ENCODE data around the gene ACAN.

The ACAN gene

GRCh38 chr15:88790486-88790885, 12.8 kb upstream of the ACAN start:
- 97% methylated on average over 7 of the region's 7 CpGs for WGBS (ENCODE audit: insufficient coverage)
- ChIA-PET POLR2A (no interaction called here), CTCF (no interaction called here)
- no peaks in the 10 kb centered on the region for H3K36me3 ChIP-seq (ENCODE audit: control insufficient read depth in 4 of 4, insufficient read depth in 4 of 4, low read length in 3 of 4)
- H3K27ac ChIP-seq (ENCODE audit: insufficient read depth in 1 of 2, low read depth in 1 of 2, low read length in 2 of 2, poor library complexity in 1 of 2, severe bottlenecking in 2 of 2) = no peak overlapping the region
- peaks cover 0 to 2% (median 0%) of the 10 kb centered on the region in 5 experiments for H3K9me3 ChIP-seq (ENCODE audit: control extremely low read depth in 1 of 5, control insufficient read depth in 4 of 5, insufficient read depth in 2 of 5, low read depth in 1 of 5, low read length in 4 of 5)
- peaks cover 0 to 2% (median 0%) of the 10 kb centered on the region in 4 experiments for H3K4me1 ChIP-seq (ENCODE audit: control extremely low read depth in 1 of 4, control insufficient read depth in 4 of 4, insufficient read depth in 4 of 4, low read length in 3 of 4)
- DNase-seq = no peak
- H3K4me3 ChIP-seq (ENCODE audit: control insufficient read depth in 1 of 7, extremely low read depth in 1 of 7, insufficient read depth in 4 of 7, low read depth in 2 of 7, low read length in 6 of 7) = no peak overlapping the region
- peaks cover 6 to 44% (median 25%) of the 10 kb centered on the region in 5 experiments for H3K27me3 ChIP-seq (replicated peaks in 2 of 5; ENCODE audit: control insufficient read depth in 4 of 5, insufficient read depth in 5 of 5, low read length in 4 of 5)

DNA sequence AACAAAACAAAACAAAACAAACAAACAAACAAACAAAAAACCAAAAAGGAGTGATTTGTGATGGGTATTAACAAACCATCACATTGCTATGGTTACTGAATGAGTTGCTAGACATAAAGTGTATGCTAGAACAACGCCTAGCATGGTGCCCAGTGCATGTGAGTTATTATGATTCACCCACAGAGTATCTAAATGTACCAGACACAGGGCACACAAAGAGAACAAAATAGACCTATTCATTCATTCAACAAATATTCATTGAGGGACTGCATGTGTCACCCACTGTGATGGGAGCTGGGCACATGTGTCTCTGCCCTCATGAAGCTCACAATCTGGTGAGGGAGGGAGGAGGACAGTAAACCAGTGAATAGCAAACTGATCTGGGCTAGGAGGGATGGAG, 11.6 kb upstream of the ACAN start:
- POLR2A ChIA-PET = no interaction called here
- Histone ChIP-seq H3K27me3 (replicated peaks in 2 of 5; ENCODE audit: control insufficient read depth in 4 of 5, insufficient read depth in 5 of 5, low read length in 4 of 5) (peaks cover 6 to 52% (median 31%) of the 10 kb centered on the region in 5 experiments), H3K9me3 (ENCODE audit: control extremely low read depth in 1 of 5, control insufficient read depth in 4 of 5, insufficient read depth in 2 of 5, low read depth in 1 of 5, low read length in 4 of 5) (peaks cover 0 to 2% (median 0%) of the 10 kb centered on the region in 5 experiments), H3K4me3 (ENCODE audit: control insufficient read depth in 1 of 7, extremely low read depth in 1 of 7, insufficient read depth in 4 of 7, low read depth in 2 of 7, low read length in 6 of 7) (no peak overlapping the region), H3K27ac (ENCODE audit: insufficient read depth in 1 of 2, low read depth in 1 of 2, low read length in 2 of 2, poor library complexity in 1 of 2, severe bottlenecking in 2 of 2) (no peak overlapping the region), H3K36me3 (ENCODE audit: control insufficient read depth in 4 of 4, insufficient read depth in 4 of 4, low read length in 3 of 4) (no peaks in the 10 kb centered on the region), H3K4me1 (ENCODE audit: control extremely low read depth in 1 of 4, control insufficient read depth in 4 of 4, insufficient read depth in 4 of 4, low read length in 3 of 4) (peaks cover 0 to 2% (median 0%) of the 10 kb centered on the region in 4 experiments)
- 80% methylated on average over 1 of the region's 1 CpG for WGBS (ENCODE audit: insufficient coverage)
- DNase-seq = no peak
- CTCF ChIA-PET = no interaction called here

- ChIA-PET CTCF (no interaction called here), POLR2A (no interaction called here)
- H3K4me3 ChIP-seq (ENCODE audit: control insufficient read depth in 1 of 7, extremely low read depth in 1 of 7, insufficient read depth in 4 of 7, low read depth in 2 of 7, low read length in 6 of 7) = no peak overlapping the region
- peaks cover 0 to 2% (median 0%) of the 10 kb centered on the region in 4 experiments for H3K4me1 ChIP-seq (ENCODE audit: control extremely low read depth in 1 of 4, control insufficient read depth in 4 of 4, insufficient read depth in 4 of 4, low read length in 3 of 4)
- H3K27ac ChIP-seq (ENCODE audit: insufficient read depth in 1 of 2, low read depth in 1 of 2, low read length in 2 of 2, poor library complexity in 1 of 2, severe bottlenecking in 2 of 2) = no peak overlapping the region
- DNase-seq = no peak
- peaks cover 0 to 2% (median 0%) of the 10 kb centered on the region in 5 experiments for H3K9me3 ChIP-seq (ENCODE audit: control extremely low read depth in 1 of 5, control insufficient read depth in 4 of 5, insufficient read depth in 2 of 5, low read depth in 1 of 5, low read length in 4 of 5)
- H3K36me3 ChIP-seq (ENCODE audit: control insufficient read depth in 4 of 4, insufficient read depth in 4 of 4, low read length in 3 of 4) = no peaks in the 10 kb centered on the region
- peaks cover 10 to 57% (median 31%) of the 10 kb centered on the region in 5 experiments for H3K27me3 ChIP-seq (replicated peaks in 2 of 5; ENCODE audit: control insufficient read depth in 4 of 5, insufficient read depth in 5 of 5, low read length in 4 of 5)
- 35% methylated on average over 14 of the region's 22 CpGs for WGBS (ENCODE audit: insufficient coverage)
These were observed 10.6 kb upstream of the ACAN start for GRCh38 chr15:88792342-88793282.

DNA sequence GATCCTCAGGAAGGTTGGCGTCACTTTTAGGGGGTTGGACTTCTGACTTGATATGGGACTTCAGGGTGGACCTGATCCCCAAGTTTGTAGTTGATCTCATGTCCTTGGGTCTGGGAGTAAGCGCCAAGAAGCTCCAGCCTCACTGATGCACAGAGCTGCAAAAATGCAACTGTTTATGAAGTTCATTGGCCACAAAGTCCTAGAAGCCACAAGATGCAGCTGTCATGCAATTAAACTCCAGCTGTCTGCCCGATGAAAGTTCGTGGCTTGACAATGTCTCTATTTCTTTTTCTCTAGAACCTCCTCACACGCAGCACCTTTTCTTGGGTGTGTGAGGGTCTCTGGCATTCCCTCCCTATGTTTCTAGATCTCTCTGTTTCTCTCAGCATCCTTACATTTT, 9.2 kb upstream of the ACAN start:
- ChIA-PET POLR2A (no interaction called here), CTCF (interaction anchor here (1.7 kb wide), 1 partner anchor 11 kb away, joined by 4 read pairs; no protein-coding TSS in a partner anchor)
- H3K36me3 ChIP-seq (ENCODE audit: control insufficient read depth in 4 of 4, insufficient read depth in 4 of 4, low read length in 3 of 4) = no peaks in the 10 kb centered on the region
- WGBS (ENCODE audit: insufficient coverage) = 94% methylated on average over 5 of the region's 5 CpGs
- H3K27ac ChIP-seq (ENCODE audit: insufficient read depth in 1 of 2, low read depth in 1 of 2, low read length in 2 of 2, poor library complexity in 1 of 2, severe bottlenecking in 2 of 2) = no peak overlapping the region
- H3K27me3 ChIP-seq (replicated peaks in 2 of 5; ENCODE audit: control insufficient read depth in 4 of 5, insufficient read depth in 5 of 5, low read length in 4 of 5) = peaks cover 10 to 70% (median 29%) of the 10 kb centered on the region in 5 experiments
- H3K4me3 ChIP-seq (ENCODE audit: control insufficient read depth in 1 of 7, extremely low read depth in 1 of 7, insufficient read depth in 4 of 7, low read depth in 2 of 7, low read length in 6 of 7) = no peak overlapping the region
- peaks cover 0 to 2% (median 0%) of the 10 kb centered on the region in 5 experiments for H3K9me3 ChIP-seq (ENCODE audit: control extremely low read depth in 1 of 5, control insufficient read depth in 4 of 5, insufficient read depth in 2 of 5, low read depth in 1 of 5, low read length in 4 of 5)
- no peak for DNase-seq
- peaks cover 0 to 2% (median 0%) of the 10 kb centered on the region in 4 experiments for H3K4me1 ChIP-seq (ENCODE audit: control extremely low read depth in 1 of 4, control insufficient read depth in 4 of 4, insufficient read depth in 4 of 4, low read length in 3 of 4)

GRCh38 chr15:88797663-88798339, 5.4 kb upstream of the ACAN start:
- no peak overlapping the region for H3K27ac ChIP-seq (ENCODE audit: insufficient read depth in 1 of 2, low read depth in 1 of 2, low read length in 2 of 2, poor library complexity in 1 of 2, severe bottlenecking in 2 of 2)
- 10% methylated on average over 2 of the region's 7 CpGs for WGBS (ENCODE audit: insufficient coverage)
- DNase-seq = peak in 2 of 3 donors; percentile 5 to 18
- no peaks in the 10 kb centered on the region for H3K36me3 ChIP-seq (ENCODE audit: control insufficient read depth in 4 of 4, insufficient read depth in 4 of 4, low read length in 3 of 4)
- H3K27me3 ChIP-seq (replicated peaks in 2 of 5; ENCODE audit: control insufficient read depth in 4 of 5, insufficient read depth in 5 of 5, low read length in 4 of 5) = peaks cover 16 to 90% (median 31%) of the 10 kb centered on the region in 5 experiments
- H3K9me3 ChIP-seq (ENCODE audit: control extremely low read depth in 1 of 5, control insufficient read depth in 4 of 5, insufficient read depth in 2 of 5, low read depth in 1 of 5, low read length in 4 of 5) = no peaks in the 10 kb centered on the region
- ChIA-PET CTCF (no interaction called here), POLR2A (no interaction called here)
- H3K4me1 ChIP-seq (ENCODE audit: control extremely low read depth in 1 of 4, control insufficient read depth in 4 of 4, insufficient read depth in 4 of 4, low read length in 3 of 4) = peaks cover 0 to 6% (median 1%) of the 10 kb centered on the region in 4 experiments
- H3K4me3 ChIP-seq (ENCODE audit: control insufficient read depth in 1 of 7, extremely low read depth in 1 of 7, insufficient read depth in 4 of 7, low read depth in 2 of 7, low read length in 6 of 7) = no peak overlapping the region

- DNase-seq = no peak
- POLR2A ChIA-PET = no interaction called here
- no peak overlapping the region for H3K27ac ChIP-seq (ENCODE audit: insufficient read depth in 1 of 2, low read depth in 1 of 2, low read length in 2 of 2, poor library complexity in 1 of 2, severe bottlenecking in 2 of 2)
- no peaks in the 10 kb centered on the region for H3K9me3 ChIP-seq (ENCODE audit: control extremely low read depth in 1 of 5, control insufficient read depth in 4 of 5, insufficient read depth in 2 of 5, low read depth in 1 of 5, low read length in 4 of 5)
- H3K27me3 ChIP-seq (replicated peaks in 2 of 5; ENCODE audit: control insufficient read depth in 4 of 5, insufficient read depth in 5 of 5, low read length in 4 of 5) = peaks cover 12 to 87% (median 28%) of the 10 kb centered on the region in 5 experiments
- CTCF ChIA-PET = no interaction called here
- 100% methylated on average over 1 of the region's 4 CpGs for WGBS (ENCODE audit: insufficient coverage)
- no peaks in the 10 kb centered on the region for H3K36me3 ChIP-seq (ENCODE audit: control insufficient read depth in 4 of 4, insufficient read depth in 4 of 4, low read length in 3 of 4)
- peaks cover 0 to 12% (median 5%) of the 10 kb centered on the region in 4 experiments for H3K4me1 ChIP-seq (ENCODE audit: control extremely low read depth in 1 of 4, control insufficient read depth in 4 of 4, insufficient read depth in 4 of 4, low read length in 3 of 4)
- no peak overlapping the region for H3K4me3 ChIP-seq (ENCODE audit: control insufficient read depth in 1 of 7, extremely low read depth in 1 of 7, insufficient read depth in 4 of 7, low read depth in 2 of 7, low read length in 6 of 7)
These were observed 3.9 kb upstream of the ACAN start for GRCh38 chr15:88799341-88799740.

- ChIA-PET POLR2A (no interaction called here), CTCF (no interaction called here)
- no peaks in the 10 kb centered on the region for H3K36me3 ChIP-seq (ENCODE audit: control insufficient read depth in 4 of 4, insufficient read depth in 4 of 4, low read length in 3 of 4)
- 78% methylated on average over 1 of the region's 1 CpG for WGBS (ENCODE audit: insufficient coverage)
- peak in 1 of 3 donors; percentile 4 for DNase-seq
- no peak overlapping the region for H3K27ac ChIP-seq (ENCODE audit: insufficient read depth in 1 of 2, low read depth in 1 of 2, low read length in 2 of 2, poor library complexity in 1 of 2, severe bottlenecking in 2 of 2)
- no peaks in the 10 kb centered on the region for H3K9me3 ChIP-seq (ENCODE audit: control extremely low read depth in 1 of 5, control insufficient read depth in 4 of 5, insufficient read depth in 2 of 5, low read depth in 1 of 5, low read length in 4 of 5)
- H3K4me1 ChIP-seq (ENCODE audit: control extremely low read depth in 1 of 4, control insufficient read depth in 4 of 4, insufficient read depth in 4 of 4, low read length in 3 of 4) = peaks cover 0 to 12% (median 5%) of the 10 kb centered on the region in 4 experiments
- H3K27me3 ChIP-seq (replicated peaks in 2 of 5; ENCODE audit: control insufficient read depth in 4 of 5, insufficient read depth in 5 of 5, low read length in 4 of 5) = peaks cover 12 to 87% (median 32%) of the 10 kb centered on the region in 5 experiments
- no peak overlapping the region for H3K4me3 ChIP-seq (ENCODE audit: control insufficient read depth in 1 of 7, extremely low read depth in 1 of 7, insufficient read depth in 4 of 7, low read depth in 2 of 7, low read length in 6 of 7)
These were observed 3.2 kb upstream of the ACAN start for GRCh38 chr15:88800026-88800425.

All from common myeloid progenitor, CD34-positive (primary cell).